Kidney (tissue), 14 donors: ENCODE measurements around the gene ABHD16B. TPM values are rescaled to one million over a fixed set of nuclear protein-coding genes. Genes with fewer than 3 reads are reported as not detected.

Experiments used
- DNase-seq, 5 donors: peaks; one replicate each; pipeline ENCODE4 v3.0.0-alpha.2; 2013 to 2020
- FAIRE-seq: peaks from 2 replicates; lab custom pipeline; 2012; peaks lifted over from hg19 to GRCh38; lab: Jason Lieb, UNC
- H3K27ac ChIP-seq, 2 donors: one replicate each; pipeline ENCODE4 v1.7.0; 2013; ENCODE audit warnings: low read depth in 2 of 2, low read length in 2 of 2, inconsistent platforms in 1 of 2
- H3K27me3 ChIP-seq: one replicate; pipeline ENCODE4 v1.7.1; 2013; ENCODE audit warnings: low read length, inconsistent platforms; ENCODE audit not compliant: control insufficient read depth, insufficient read depth
- H3K36me3 ChIP-seq, 3 donors: one replicate each; pipeline versions ENCODE4 v1.7.0 to v1.7.1; 2013; ENCODE audit warnings: low read length in 3 of 3, control low read depth in 1 of 3, inconsistent platforms in 1 of 3; ENCODE audit not compliant: insufficient read depth in 3 of 3, control insufficient read depth in 2 of 3
- H3K4me1 ChIP-seq, 3 donors: one replicate each; pipeline versions ENCODE4 v1.7.0 to v1.7.1; 2013; ENCODE audit warnings: low read length in 3 of 3, inconsistent platforms in 1 of 3, low read depth in 1 of 3; ENCODE audit not compliant: control insufficient read depth in 2 of 3, insufficient read depth in 2 of 3
- H3K4me3 ChIP-seq, 3 donors: one replicate each; pipeline versions ENCODE4 v1.7.0 to v1.8.1; 2013; ENCODE audit warnings: low read length in 3 of 3, control low read depth in 1 of 3, inconsistent platforms in 1 of 3
- H3K9ac ChIP-seq, 3 donors: one replicate each; pipeline versions ENCODE4 v1.7.0 to v1.7.1; 2013; ENCODE audit warnings: low read length in 3 of 3, control low read depth in 1 of 3, inconsistent platforms in 1 of 3
- H3K9me3 ChIP-seq, 3 donors: one replicate each; pipeline versions ENCODE4 v1.7.0 to v1.7.1; 2013; ENCODE audit warnings: low read length in 3 of 3, control low read depth in 1 of 3, inconsistent platforms in 1 of 3; ENCODE audit not compliant: control insufficient read depth in 2 of 3, insufficient read depth in 1 of 3
- CTCF ChIP-seq: IDR thresholded peaks from 3 replicates; pipeline ENCODE4 v1.5.1; 2012; ENCODE audit warnings: mild to moderate bottlenecking, moderate library complexity, borderline replicate concordance; ENCODE audit not compliant: insufficient read depth; ENCODE audit errors: extremely low read depth
- intact Hi-C: fragments of 100-400 bp; cut with DNase I; formaldehyde crosslinking; loops from one replicate; pipeline ENCODE4 v1.11.1; 2022
- polyA plus RNA-seq: library from polyadenylated mRNA; stranded (reverse); fragments of 350-450 nt; fragmentation: Illumina TruSeq; extraction: RNeasy Lipid Tissue Mini Kit (QIAGEN cat#74804); gene quantifications from one replicate; pipeline ENCODE4 v1.2.3, GENCODE V29; 2014; ENCODE audit warnings: low read depth, low replicate concordance; ENCODE audit not compliant: insufficient read depth
- total RNA-seq: library from RNA; stranded (reverse); fragmentation: NEBNext Ultra II Directional; extraction: Animal tissue kit (Norgen Biotek cat#: 25700); gene quantifications from one replicate; pipeline ENCODE4 v1.2.1, GENCODE V29; 2021
- donor health status: control.
- donor health status: control.
- donor health status: control.
- donor health status: control.
- donor health status: control.
- donor health status: DM: yes; HTN: yes; CAD: no.
- donor health status: Normal renal cell carcinoma (clear cell type).

ABHD16B gene
- total and polyA plus RNA-seq, 2 donors from 2014 or later = not detected

- H3K27me3 ChIP-seq = no peaks in the 10 kb centered on the region
- DNase-seq (peak in 4 of 5 donors; percentile 45 to 82 (median 74)), FAIRE-seq (no peak)
- intact Hi-C loops = no loop called here
- H3K4me3 ChIP-seq = no peak overlapping the region
- H3K27ac ChIP-seq = peak overlapping the region; percentile 48 to 71
- no peaks in the 10 kb centered on the region for H3K9me3 ChIP-seq
- peaks cover 4 to 42% (median 19%) of the 10 kb centered on the region in 3 donors for H3K4me1 ChIP-seq
- no peak for TF ChIP-seq CTCF
- H3K36me3 ChIP-seq = no peaks in the 10 kb centered on the region
- no peak overlapping the region for H3K9ac ChIP-seq
These were observed 7.1 kb upstream of the ABHD16B start for GRCh38 chr20:63854069-63854765.

GRCh38 chr20:63854766-63855362 lies 6.4 kb upstream of the ABHD16B start:
- Histone ChIP-seq H3K36me3 (no peaks in the 10 kb centered on the region), H3K9ac (no peak overlapping the region), H3K27ac (peak overlapping the region; percentile 48 to 71), H3K4me3 (no peak overlapping the region), H3K9me3 (no peaks in the 10 kb centered on the region), H3K27me3 (no peaks in the 10 kb centered on the region), H3K4me1 (peaks cover 7 to 48% (median 25%) of the 10 kb centered on the region in 3 donors)
- intact Hi-C loops = no loop called here
- no peak for TF ChIP-seq CTCF
- DNase-seq (peak in 4 of 5 donors; percentile 40 to 84 (median 70)), FAIRE-seq (no peak)

- Histone ChIP-seq H3K27ac (peak overlapping the region in 1 of 2 donors; percentile 37), H3K4me3 (no peak overlapping the region), H3K27me3 (no peaks in the 10 kb centered on the region), H3K9ac (no peak overlapping the region), H3K9me3 (no peaks in the 10 kb centered on the region), H3K36me3 (no peaks in the 10 kb centered on the region), H3K4me1 (peaks cover 7 to 48% (median 25%) of the 10 kb centered on the region in 3 donors)
- no peak for FAIRE-seq
- intact Hi-C loops = no loop called here
- DNase-seq = peak in 3 of 5 donors; percentile 54 to 78 (median 70)
- TF ChIP-seq CTCF = no peak
These were observed 5.8 kb upstream of the ABHD16B start for GRCh38 chr20:63855363-63856097.
